H9 (cell line): ENCODE measurements around the gene LGALS7. TPM values are rescaled to one million over a fixed set of nuclear protein-coding genes. Genes with fewer than 3 reads are reported as not detected.

Experiments
- DNase-seq: peaks from one replicate; pipeline ENCODE4 v3.0.0-alpha.2; 2017
- H2AFZ ChIP-seq: one replicate; pipeline ENCODE4 v1.6.1; 2013; ENCODE audit warnings: mild to moderate bottlenecking, low read length, control low read depth, moderate library complexity
- H2AK5ac ChIP-seq: 2 replicates; pipeline ENCODE4 v1.6.1; 2013; ENCODE audit warnings: low read length, control low read depth, mixed read lengths; ENCODE audit not compliant: insufficient read length
- H2BK120ac ChIP-seq: one replicate; pipeline ENCODE4 v1.6.1; 2013; ENCODE audit warnings: low read depth, mild to moderate bottlenecking, low read length, control low read depth, inconsistent platforms; ENCODE audit not compliant: poor library complexity, severe bottlenecking
- H2BK12ac ChIP-seq: 2 replicates; pipeline ENCODE4 v1.6.1; 2013; ENCODE audit warnings: low read length, control low read depth, mixed read lengths, low read depth; ENCODE audit not compliant: insufficient read length
- H2BK15ac ChIP-seq: 2 replicates; pipeline ENCODE4 v1.6.1; 2013; ENCODE audit warnings: low read depth, low read length, control low read depth
- H2BK20ac ChIP-seq: one replicate; pipeline ENCODE4 v1.6.1; 2013; ENCODE audit warnings: low read depth, mild to moderate bottlenecking, low read length, control low read depth, inconsistent platforms; ENCODE audit not compliant: poor library complexity, severe bottlenecking
- H2BK5ac ChIP-seq: 2 replicates; pipeline ENCODE4 v1.6.1; 2013; ENCODE audit warnings: low read length, control low read depth, mixed read lengths; ENCODE audit not compliant: insufficient read length
- H3K14ac ChIP-seq: 2 replicates; pipeline ENCODE4 v1.6.1; 2013; ENCODE audit warnings: low read length, control low read depth; ENCODE audit not compliant: insufficient read depth
- H3K18ac ChIP-seq: 2 replicates; pipeline ENCODE4 v1.6.1; 2013; ENCODE audit warnings: low read depth, mild to moderate bottlenecking, mixed read lengths, low read length, control low read depth; ENCODE audit not compliant: insufficient read length
- H3K23ac ChIP-seq: 2 replicates; pipeline ENCODE4 v1.6.1; 2013; ENCODE audit warnings: low read length, control low read depth, mixed read lengths, low read depth; ENCODE audit not compliant: insufficient read length
- H3K23me2 ChIP-seq: 2 replicates; pipeline ENCODE4 v1.6.1; 2013; ENCODE audit warnings: low read depth, mild to moderate bottlenecking, mixed read lengths, low read length, control low read depth; ENCODE audit not compliant: insufficient read length, poor library complexity, severe bottlenecking
- H3K27ac ChIP-seq: 2 replicates; pipeline ENCODE4 v1.5.1; 2013; ENCODE audit warnings: low read length, control low read depth, mixed read lengths, low read depth; ENCODE audit not compliant: insufficient read length
- H3K27me3 ChIP-seq: 2 replicates; pipeline ENCODE4 v1.6.1; 2013; ENCODE audit warnings: low read length, control low read depth, inconsistent platforms; ENCODE audit not compliant: insufficient read depth
- H3K4ac ChIP-seq: 2 replicates; pipeline ENCODE4 v1.6.1; 2013; ENCODE audit warnings: low read depth, mild to moderate bottlenecking, control low read depth, inconsistent platforms, low read length, moderate library complexity
- H3K4me1 ChIP-seq: 2 replicates; pipeline ENCODE4 v1.6.1; 2013; ENCODE audit warnings: low read length, control low read depth, inconsistent platforms; ENCODE audit not compliant: insufficient read depth
- H3K4me2 ChIP-seq: 2 replicates; pipeline ENCODE4 v1.6.1; 2013; ENCODE audit warnings: low read length, control low read depth, mixed read lengths; ENCODE audit not compliant: insufficient read length, insufficient read depth
- H3K56ac ChIP-seq: 2 replicates; pipeline ENCODE4 v1.6.1; 2013; ENCODE audit warnings: low read depth, mild to moderate bottlenecking, mixed read lengths, low read length, control low read depth; ENCODE audit not compliant: insufficient read length
- H3K79me1 ChIP-seq: 2 replicates; pipeline ENCODE4 v1.6.1; 2013; ENCODE audit warnings: low read depth, mild to moderate bottlenecking, moderate library complexity, low read length, control low read depth, inconsistent platforms; ENCODE audit not compliant: insufficient read depth, poor library complexity, severe bottlenecking
- H3K79me2 ChIP-seq: 2 replicates; pipeline ENCODE4 v1.6.1; 2013; ENCODE audit warnings: low read length, control low read depth, inconsistent platforms; ENCODE audit not compliant: insufficient read depth
- H3K9ac ChIP-seq: 2 replicates; pipeline ENCODE4 v1.6.1; 2013; ENCODE audit warnings: low read length, control low read depth, mixed read lengths; ENCODE audit not compliant: insufficient read length; ENCODE audit errors: extremely low read depth
- H3K9me3 ChIP-seq: one replicate; pipeline ENCODE4 v1.6.1; 2013; ENCODE audit warnings: low read depth, low read length, inconsistent platforms; ENCODE audit not compliant: control insufficient read depth
- H3T11ph ChIP-seq: one replicate; pipeline ENCODE4 v1.6.1; 2013; ENCODE audit warnings: mild to moderate bottlenecking, low read length, control low read depth, inconsistent platforms
- H4K20me1 ChIP-seq: one replicate; pipeline ENCODE4 v1.6.1; 2013; ENCODE audit not compliant: control insufficient read depth, insufficient read length, insufficient read depth
- H4K5ac ChIP-seq: 2 replicates; pipeline ENCODE4 v1.6.1; 2013; ENCODE audit warnings: low read depth, mild to moderate bottlenecking, mixed read lengths, low read length, control low read depth; ENCODE audit not compliant: insufficient read length
- H4K8ac ChIP-seq: replicated peaks from 2 replicates; pipeline ENCODE4 v1.6.1; 2013; ENCODE audit warnings: low read length, control low read depth, mixed read lengths, low read depth; ENCODE audit not compliant: insufficient read length
- H4K91ac ChIP-seq: 2 replicates; pipeline ENCODE4 v1.6.1; 2013; ENCODE audit warnings: low read depth, mild to moderate bottlenecking, moderate library complexity, mixed read lengths, low read length, control low read depth; ENCODE audit not compliant: insufficient read length
- H3K27ac Mint-ChIP-seq, 3 experiments: 2 replicates in 2 of 3; 3 replicates in 1 of 3; pipeline ENCODE4 v1.8.0; 2020 to 2021; ENCODE audit warnings: mixed read lengths in 3 of 3, mild to moderate bottlenecking in 1 of 3, moderate library complexity in 1 of 3
- H3K27me3 Mint-ChIP-seq: 2 replicates; pipeline ENCODE4 v1.8.0; 2021; ENCODE audit warnings: low read depth, mild to moderate bottlenecking, moderate library complexity, mixed read lengths
- H3K36me3 Mint-ChIP-seq, 3 experiments: 2 replicates in 2 of 3; 3 replicates in 1 of 3; pipeline ENCODE4 v1.8.0; 2020 to 2021; ENCODE audit warnings: low read depth in 3 of 3, mixed read lengths in 3 of 3; ENCODE audit not compliant: insufficient read depth in 1 of 3
- H3K4me1 Mint-ChIP-seq, 2 experiments: 2 replicates each; pipeline ENCODE4 v1.8.0; 2020; ENCODE audit warnings: mixed read lengths in 2 of 2
- H3K4me3 Mint-ChIP-seq, 2 experiments: 2 replicates in 1 of 2; 3 replicates in 1 of 2; pipeline ENCODE4 v1.8.0; 2020 to 2021; ENCODE audit warnings: mild to moderate bottlenecking in 2 of 2, mixed read lengths in 2 of 2, moderate library complexity in 1 of 2
- H3K9me3 Mint-ChIP-seq, 2 experiments: 2 replicates in 1 of 2; 3 replicates in 1 of 2; pipeline ENCODE4 v1.8.0; 2020; ENCODE audit warnings: mild to moderate bottlenecking in 2 of 2, mixed read lengths in 2 of 2, moderate library complexity in 1 of 2
- WGBS: extraction: QIAGEN DNeasy Blood & Tissue Kit; methylation state at CpG from one replicate; pipeline ENCODE4 v1.1.7; 2013; ENCODE audit warnings: missing lambda C conversion rate, low lambda C conversion rate, mixed read lengths; ENCODE audit not compliant: insufficient read length; ENCODE audit errors: extremely low coverage; 5-methylcytosine and 5-hydroxymethylcytosine counted together
- total RNA-seq: library from RNA; stranded (reverse); gene quantifications from 2 replicates; pipeline ENCODE4 v1.2.1, GENCODE V29; 2021
- TF ChIP-seq, protein P1 (sequence below): fragments of 200-600 bp; sonication (generic); conservative IDR thresholded peaks from 3 replicates; pipeline ENCODE4 v1.8.0; 2021; ENCODE audit warnings: antibody characterized with exemption, mild to moderate bottlenecking

Gene LGALS7
- total RNA-seq, 1 experiment from 2014 or later = not detected

GRCh38 chr19:38803543-38803942 lies 30.2 kb upstream of the LGALS7 start:
- no peak overlapping the region for H3T11ph ChIP-seq
- H3K56ac ChIP-seq = no peak overlapping the region
- H3K27ac ChIP-seq = no peak overlapping the region
- no CpG with 5 or more reads among the region's 10 CpGs for WGBS
- H3K14ac ChIP-seq = no peak overlapping the region
- no peaks in the 10 kb centered on the region for H4K20me1 ChIP-seq
- H3K9me3 Mint-ChIP-seq = peaks cover 2 to 6% of the 10 kb centered on the region in 2 experiments; a peak in 3 of 5 replicates
- no peak overlapping the region for H4K8ac ChIP-seq
- H3K23ac ChIP-seq = no peak overlapping the region
- no peak overlapping the region for H3K18ac ChIP-seq
- no peak overlapping the region for H2BK15ac ChIP-seq
- no peak overlapping the region for H2AFZ ChIP-seq
- no peaks in the 10 kb centered on the region for H3K79me1 ChIP-seq
- peaks cover 3 to 6% of the 10 kb centered on the region in 2 experiments; a peak in 3 of 4 replicates for H3K4me1 Mint-ChIP-seq
- no peaks in the 10 kb centered on the region for H3K23me2 ChIP-seq
- no peak overlapping the region for H2BK12ac ChIP-seq
- H3K27me3 ChIP-seq = no peaks in the 10 kb centered on the region
- no peak overlapping the region for H3K4me2 ChIP-seq
- DNase-seq = no peak
- peaks cover 6% of the 10 kb centered on the region; the same call in 1 of the 2 replicates for H3K27me3 Mint-ChIP-seq
- H3K79me2 ChIP-seq = no peaks in the 10 kb centered on the region; the same call in 1 of the 2 replicates
- H2BK20ac ChIP-seq = no peak overlapping the region
- H3K4me3 Mint-ChIP-seq = no peak overlapping the region
- no peak overlapping the region for H4K91ac ChIP-seq
- peaks cover 0 to 9% (median 2%) of the 10 kb centered on the region in 3 experiments; a peak in 2 of 7 replicates for H3K36me3 Mint-ChIP-seq
- no peaks in the 10 kb centered on the region for H3K4me1 ChIP-seq
- TF ChIP-seq, protein P1, sequence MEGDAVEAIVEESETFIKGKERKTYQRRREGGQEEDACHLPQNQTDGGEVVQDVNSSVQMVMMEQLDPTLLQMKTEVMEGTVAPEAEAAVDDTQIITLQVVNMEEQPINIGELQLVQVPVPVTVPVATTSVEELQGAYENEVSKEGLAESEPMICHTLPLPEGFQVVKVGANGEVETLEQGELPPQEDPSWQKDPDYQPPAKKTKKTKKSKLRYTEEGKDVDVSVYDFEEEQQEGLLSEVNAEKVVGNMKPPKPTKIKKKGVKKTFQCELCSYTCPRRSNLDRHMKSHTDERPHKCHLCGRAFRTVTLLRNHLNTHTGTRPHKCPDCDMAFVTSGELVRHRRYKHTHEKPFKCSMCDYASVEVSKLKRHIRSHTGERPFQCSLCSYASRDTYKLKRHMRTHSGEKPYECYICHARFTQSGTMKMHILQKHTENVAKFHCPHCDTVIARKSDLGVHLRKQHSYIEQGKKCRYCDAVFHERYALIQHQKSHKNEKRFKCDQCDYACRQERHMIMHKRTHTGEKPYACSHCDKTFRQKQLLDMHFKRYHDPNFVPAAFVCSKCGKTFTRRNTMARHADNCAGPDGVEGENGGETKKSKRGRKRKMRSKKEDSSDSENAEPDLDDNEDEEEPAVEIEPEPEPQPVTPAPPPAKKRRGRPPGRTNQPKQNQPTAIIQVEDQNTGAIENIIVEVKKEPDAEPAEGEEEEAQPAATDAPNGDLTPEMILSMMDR = no peak
- no peaks in the 10 kb centered on the region for H3K9me3 ChIP-seq
- no peak overlapping the region for H2AK5ac ChIP-seq
- no peak overlapping the region for H3K4ac ChIP-seq
- H3K27ac Mint-ChIP-seq = no peak overlapping the region
- H3K9ac ChIP-seq = no peak overlapping the region
- no peak overlapping the region for H2BK5ac ChIP-seq
- H4K5ac ChIP-seq = no peak overlapping the region
- no peak overlapping the region for H2BK120ac ChIP-seq
